NCI-H1436 treated with DMSO at 0.1 percent for 48 hours (cell line): ENCODE data around the gene ATP9B.

ENCODE experiments used
- DNase-seq: peaks from one replicate; lab custom pipeline; 2025; lab: John Stamatoyannopoulos, UW

ATP9B gene

GRCh38 chr18:79413025-79413424 lies 343.8 kb downstream of the ATP9B start:
- DNase-seq = no peak

- no peak for DNase-seq
Observed at GRCh38 chr18:79413426-79413825, 344.2 kb downstream of the ATP9B start.

- DNase-seq = no peak
Observed at GRCh38 chr18:79413901-79414300, 344.7 kb downstream of the ATP9B start.

GRCh38 chr18:79416022-79416676 lies 347.0 kb downstream of the ATP9B start:
- DNase-seq = no peak

GRCh38 chr18:79416677-79417052 lies 347.5 kb downstream of the ATP9B start:
- no peak for DNase-seq

- DNase-seq = no peak
Observed at GRCh38 chr18:79418236-79418635, 349.0 kb downstream of the ATP9B start.

DNA sequence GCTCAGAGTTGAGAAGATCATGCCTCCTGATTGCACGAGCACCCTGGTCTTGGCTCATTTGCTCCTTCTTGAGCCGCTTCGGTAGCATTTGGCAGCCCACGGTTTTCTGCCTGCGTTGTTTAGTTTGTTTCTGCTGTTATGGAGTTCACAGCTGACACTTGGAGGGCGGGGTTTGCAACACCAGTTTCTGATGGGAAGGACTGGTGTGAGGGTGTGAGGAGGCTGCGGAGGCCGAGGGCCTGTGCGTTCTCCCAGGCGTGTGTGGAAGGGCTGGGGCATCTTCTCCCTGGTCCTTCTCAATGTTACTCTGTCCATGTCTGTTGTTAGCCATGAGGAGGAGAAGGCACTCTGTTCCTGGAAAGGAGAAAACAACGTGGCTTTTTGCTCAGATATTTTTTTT lies 349.4 kb downstream of the ATP9B start:
- no peak for DNase-seq

DNA sequence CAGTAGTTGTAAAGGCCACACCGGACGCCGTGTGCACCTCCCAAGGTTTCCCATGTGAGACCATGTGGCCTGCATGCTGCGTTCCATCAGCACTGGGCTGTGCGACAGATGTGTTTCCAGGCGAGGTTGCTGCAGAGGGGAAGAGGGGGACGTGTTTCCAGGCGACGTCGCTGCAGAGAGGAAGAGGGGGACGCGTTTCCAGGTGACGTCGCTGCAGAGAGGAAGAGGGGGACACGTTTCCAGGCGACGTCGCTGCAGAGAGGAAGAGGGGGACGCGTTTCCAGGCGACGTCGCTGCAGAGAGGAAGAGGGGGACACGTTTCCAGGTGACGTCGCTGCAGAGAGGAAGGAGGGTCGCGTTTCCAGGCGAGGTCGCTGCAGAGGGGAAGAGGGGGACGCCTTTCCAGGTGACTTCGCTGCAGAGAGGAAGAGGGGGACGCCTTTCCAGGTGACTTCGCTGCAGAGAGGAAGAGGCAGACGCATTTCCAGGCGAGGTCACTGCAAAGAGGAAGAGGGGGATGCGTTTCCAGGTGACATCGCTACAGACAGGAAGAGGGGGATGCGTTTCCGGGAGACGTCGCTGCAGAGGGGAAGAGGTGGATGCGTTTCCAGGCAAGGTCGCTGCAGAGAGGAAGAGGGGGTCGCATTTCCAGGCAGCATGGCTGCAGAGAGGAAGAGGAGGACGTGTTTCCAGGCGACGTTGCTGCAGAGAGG lies 351.0 kb downstream of the ATP9B start:
- no peak for DNase-seq

DNA sequence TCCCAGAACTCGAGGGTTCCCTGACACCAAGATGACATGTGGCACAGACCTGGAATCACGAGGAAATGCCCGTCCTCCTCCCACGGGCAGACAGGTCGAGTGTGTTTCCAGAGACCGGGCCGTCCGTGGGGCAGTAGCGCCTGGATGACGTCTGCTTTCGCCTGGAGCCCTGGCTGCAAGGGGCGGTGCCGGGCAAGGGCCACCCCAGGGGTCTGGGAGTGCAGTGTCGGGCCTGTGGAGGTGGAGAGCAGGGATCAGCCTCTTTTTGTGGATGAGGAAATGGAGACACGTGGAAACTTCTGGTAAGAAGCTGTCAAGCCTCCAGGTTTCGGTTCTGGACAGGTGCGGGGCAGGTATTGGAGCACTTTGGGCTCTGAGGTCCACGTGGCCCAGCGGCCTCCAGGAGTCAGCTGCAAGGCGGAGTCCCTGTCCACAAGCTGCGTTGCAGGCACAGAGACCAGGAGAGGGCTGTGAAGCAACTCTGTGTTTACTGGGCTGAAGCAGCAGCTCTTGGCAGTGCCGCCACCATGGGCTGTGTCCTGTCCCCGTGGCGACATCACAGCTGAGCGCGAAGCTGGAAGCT lies 352.2 kb downstream of the ATP9B start:
- no peak for DNase-seq

DNA sequence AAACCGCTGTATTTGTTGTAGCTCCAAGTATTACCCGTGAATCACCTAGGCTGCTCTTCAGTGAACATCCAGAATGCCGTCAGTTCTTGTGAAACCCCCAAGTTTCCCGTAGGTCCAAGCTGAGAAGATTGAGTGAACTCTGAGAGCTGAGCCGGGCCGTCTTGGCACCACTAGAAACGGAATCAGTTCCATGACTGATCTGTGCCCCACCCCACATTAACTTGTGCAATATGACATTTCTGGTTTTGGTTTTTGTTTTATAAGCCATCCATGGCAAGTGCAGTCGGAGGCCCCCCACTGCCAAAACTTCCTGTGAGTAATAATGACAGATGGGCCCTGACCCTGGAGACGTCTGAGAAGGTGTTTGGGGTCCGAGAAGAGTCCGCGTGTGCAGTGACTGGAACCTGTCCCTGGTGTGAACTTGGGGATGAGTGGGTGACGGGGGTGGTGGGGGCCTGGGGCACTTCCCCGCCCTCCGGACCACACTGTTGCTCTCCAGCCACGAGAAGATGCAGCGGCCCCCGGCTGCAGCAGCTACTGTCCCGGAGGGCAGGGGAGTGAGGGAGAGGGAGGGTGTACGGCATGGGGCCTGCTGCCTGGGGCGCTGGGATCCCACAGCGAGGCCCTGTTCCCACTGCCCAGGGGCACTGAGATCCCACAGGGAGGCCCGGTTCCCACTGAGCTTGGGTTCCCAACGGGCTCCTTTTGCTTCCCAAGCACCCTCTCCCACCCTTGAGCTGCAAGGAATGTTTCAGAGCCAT lies 353.0 kb downstream of the ATP9B start:
- no peak for DNase-seq

- DNase-seq = no peak
Observed at GRCh38 chr18:79422783-79423165, 353.6 kb downstream of the ATP9B start.

GRCh38 chr18:79423211-79424007 lies 354.2 kb downstream of the ATP9B start:
- DNase-seq = no peak

GRCh38 chr18:79424008-79424565 lies 354.9 kb downstream of the ATP9B start:
- DNase-seq = no peak

DNA sequence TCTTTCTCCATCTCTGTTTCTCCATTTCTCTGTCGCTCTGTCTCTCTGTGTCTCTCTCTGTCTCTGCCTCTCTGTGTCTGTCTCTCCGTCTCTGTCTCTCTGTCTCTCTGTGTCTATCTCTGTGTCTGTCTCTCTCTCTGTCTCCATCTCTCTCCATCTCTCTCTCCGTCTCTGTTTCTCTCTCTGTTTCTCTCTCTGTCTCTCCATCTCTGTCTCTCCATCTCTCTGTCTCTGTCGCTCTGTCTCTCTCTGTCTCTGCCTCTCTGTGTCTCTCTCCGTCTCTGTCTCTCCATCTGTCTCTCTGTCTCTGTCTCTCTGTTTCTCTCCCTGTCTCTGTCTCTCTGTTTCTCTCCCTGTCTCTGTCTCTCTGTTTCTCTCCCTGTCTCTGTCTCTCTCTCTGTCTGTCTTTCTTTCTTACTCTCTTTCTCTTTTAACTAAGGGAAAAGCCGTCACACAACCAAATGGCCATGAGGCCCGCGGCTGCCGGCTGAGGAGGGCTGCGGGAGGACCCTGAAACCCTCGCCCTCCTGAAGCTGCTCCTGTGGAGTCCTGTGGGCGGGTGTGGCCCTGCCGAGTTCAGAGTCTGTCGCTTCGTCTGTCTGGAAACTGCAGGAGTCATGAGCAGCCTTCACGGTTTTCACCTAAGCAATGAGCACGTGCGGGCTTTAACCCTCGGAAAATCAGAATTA lies 355.8 kb downstream of the ATP9B start:
- DNase-seq = no peak

DNA sequence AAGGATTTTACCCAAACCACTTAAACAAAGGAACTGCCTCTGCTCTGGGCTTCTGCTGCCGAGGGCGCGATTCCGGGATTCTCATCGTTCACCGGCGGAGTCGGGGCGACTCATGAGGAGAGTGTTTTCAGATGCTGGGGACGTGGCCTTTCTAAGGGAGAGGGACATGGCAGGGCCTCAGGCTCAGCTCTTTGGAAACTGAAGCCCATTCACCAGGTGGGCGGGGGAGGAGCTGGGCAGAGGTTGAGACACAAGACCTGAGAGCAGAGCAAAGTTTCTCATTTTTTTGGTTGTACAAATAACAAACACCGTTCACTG lies 356.3 kb downstream of the ATP9B start:
- no peak for DNase-seq

DNA sequence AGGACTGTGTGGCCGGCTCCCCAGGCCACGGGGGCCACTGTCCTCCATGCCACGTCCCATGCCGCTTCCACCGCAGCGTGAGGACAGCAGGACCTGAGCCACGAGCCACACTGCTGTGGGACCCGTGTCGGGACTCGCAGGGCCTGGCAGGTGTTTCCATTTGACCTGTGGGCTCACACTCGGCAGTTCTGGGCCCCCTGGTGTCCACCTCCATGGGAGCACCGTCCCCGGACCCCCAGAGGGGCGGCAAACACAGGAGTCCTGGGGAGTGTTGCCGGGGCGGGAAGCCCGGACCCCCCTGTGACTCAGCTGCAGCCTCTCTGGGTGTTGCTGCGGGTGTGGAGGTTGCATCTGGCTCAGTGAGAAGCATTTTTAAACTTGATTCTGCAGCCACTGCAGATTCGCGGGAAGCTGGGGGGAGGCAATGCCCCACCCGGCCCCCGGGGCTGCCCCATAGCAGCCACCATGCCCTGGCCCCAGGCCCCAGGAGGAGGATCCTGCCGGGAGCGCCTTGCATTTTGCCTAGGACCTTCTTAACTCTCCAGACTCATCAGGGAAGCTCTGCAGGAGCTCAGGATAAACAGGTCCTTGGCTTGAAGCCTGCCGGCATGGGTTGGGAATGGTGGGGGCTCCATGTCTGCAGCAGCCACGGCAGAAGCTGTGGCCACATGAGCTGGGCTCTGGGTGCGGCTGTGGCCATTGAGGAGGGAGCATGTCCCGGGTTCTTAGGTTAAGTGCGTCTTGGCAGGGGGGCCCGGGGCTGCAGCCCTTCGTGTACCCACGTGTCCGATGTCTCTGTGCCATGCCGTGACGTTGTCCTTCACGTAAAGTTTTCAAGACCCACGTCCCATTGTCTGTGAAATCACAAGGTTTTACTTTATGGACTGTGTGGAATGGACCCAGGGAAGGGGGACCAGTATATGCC lies 357.4 kb downstream of the ATP9B start:
- DNase-seq = no peak

GRCh38 chr18:79427368-79428225 lies 358.4 kb downstream of the ATP9B start:
- DNase-seq = no peak
